LNCAP (cell line): Measurements from ENCODE around the gene CBX8.

Experiments used
- TF ChIP-seq, protein P1 (sequence below): fragments of 450-650 bp; IDR thresholded peaks from 2 replicates; pipeline ENCODE4 v1.5.1; 2017; ENCODE audit warnings: mild to moderate bottlenecking

Gene CBX8

DNA sequence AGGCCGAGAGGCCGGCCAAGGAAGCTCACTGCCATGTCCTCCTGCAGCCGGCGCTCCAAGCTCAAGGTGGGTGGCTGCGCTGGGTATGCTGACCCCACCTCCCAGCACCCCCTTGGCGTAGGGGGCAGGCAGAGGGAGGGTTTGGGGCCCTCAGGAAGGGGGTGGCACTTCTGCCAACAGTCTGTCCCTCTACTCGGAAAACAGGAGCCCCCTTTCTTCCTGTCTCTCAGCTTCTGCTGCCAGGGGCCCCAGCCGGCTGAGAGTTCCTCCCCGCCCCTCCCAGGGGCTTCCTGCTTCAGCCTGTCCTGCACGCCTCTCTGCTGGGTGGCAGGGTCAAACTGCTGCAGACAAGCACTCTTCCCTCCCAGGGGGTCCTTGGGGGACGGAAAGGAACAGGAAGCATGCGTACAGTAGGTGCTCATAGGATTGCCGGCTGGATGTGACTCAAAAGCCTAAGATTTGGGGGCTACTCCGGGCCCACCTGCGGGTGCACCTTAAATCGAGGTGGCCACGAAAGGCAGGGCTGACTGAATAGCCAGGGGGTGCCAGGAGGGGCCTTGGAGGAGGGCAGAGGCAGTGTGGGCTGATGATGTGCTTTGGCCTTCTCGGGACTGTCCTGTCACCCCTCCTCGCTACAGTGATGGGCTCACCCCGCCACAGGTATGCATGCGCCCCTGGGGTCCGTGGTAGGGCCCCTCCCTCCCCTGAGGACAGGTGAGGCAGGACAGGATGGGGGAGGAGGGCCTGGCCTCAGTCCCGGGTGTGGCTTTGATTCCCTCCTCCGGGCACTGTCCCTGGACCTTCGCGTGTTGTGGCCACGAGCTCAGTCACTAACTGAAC lies 14.9 kb downstream of the CBX8 start:
- TF ChIP-seq, protein P1, sequence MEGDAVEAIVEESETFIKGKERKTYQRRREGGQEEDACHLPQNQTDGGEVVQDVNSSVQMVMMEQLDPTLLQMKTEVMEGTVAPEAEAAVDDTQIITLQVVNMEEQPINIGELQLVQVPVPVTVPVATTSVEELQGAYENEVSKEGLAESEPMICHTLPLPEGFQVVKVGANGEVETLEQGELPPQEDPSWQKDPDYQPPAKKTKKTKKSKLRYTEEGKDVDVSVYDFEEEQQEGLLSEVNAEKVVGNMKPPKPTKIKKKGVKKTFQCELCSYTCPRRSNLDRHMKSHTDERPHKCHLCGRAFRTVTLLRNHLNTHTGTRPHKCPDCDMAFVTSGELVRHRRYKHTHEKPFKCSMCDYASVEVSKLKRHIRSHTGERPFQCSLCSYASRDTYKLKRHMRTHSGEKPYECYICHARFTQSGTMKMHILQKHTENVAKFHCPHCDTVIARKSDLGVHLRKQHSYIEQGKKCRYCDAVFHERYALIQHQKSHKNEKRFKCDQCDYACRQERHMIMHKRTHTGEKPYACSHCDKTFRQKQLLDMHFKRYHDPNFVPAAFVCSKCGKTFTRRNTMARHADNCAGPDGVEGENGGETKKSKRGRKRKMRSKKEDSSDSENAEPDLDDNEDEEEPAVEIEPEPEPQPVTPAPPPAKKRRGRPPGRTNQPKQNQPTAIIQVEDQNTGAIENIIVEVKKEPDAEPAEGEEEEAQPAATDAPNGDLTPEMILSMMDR = no peak

DNA sequence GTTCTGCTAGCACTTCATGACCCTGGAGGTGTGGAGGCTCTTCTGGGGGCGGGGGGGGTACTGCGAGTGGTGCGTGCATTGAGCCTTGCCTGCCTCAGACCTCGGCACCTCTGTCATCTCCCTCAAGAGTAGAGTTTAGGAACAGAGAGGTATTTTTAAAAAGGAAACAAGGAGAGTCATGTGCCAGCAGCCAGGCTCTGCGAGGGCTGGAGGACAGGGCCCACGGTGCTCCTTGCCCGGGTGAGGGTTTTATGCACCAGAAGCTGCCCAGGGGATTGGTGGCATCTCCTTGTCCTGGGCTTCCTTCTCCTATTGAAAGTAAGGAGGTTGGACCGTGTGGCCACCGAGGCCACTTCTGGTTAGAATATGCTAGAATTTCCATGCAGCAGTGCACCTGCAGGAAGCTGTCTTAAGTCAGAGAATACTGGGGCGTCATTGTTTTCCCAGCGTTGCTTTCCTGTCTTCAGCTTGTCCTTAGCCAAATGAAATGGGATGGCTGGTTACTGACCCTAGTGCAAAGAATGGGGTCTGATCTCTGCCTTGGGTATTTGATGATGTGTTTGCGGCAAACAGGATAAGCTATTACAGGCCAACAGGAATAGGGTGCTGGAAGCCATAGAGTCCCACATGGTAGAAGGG lies 15.7 kb downstream of the CBX8 start:
- TF ChIP-seq, protein P1 = no peak

DNA sequence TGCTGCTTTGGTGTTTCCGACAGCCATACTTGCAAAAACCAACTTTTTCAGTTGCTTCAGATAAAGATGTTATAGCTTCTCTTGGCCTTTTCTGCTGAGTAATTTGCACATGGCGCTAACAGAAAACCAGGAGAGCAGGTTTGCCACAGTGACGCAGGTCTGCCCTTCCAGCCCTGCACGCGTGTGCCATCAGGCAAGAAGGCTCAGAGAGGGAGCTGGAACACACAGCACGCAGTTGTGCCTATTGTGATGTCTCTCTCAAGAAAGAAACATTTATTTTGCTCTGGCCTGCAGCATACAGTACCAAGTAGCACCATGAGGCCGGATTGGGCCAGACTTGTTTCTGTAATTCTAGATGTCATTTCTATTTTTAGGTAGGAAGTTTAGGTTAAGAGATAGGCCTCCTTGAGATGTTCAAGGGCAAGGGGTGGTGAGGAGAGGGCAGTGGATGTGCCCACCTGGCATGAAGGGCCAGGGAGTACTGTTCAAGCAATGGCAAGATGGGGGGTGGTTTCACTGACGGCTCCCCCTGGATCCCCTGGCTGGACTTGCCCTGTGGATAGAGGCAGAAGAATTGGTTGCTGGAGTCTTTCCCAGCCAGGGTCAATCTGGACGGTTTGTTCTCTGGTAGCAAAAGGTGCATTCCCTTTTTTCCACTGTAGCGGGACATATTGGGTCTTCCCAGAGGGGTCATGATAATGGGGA lies 17.1 kb downstream of the CBX8 start:
- TF ChIP-seq, protein P1 = no peak

DNA sequence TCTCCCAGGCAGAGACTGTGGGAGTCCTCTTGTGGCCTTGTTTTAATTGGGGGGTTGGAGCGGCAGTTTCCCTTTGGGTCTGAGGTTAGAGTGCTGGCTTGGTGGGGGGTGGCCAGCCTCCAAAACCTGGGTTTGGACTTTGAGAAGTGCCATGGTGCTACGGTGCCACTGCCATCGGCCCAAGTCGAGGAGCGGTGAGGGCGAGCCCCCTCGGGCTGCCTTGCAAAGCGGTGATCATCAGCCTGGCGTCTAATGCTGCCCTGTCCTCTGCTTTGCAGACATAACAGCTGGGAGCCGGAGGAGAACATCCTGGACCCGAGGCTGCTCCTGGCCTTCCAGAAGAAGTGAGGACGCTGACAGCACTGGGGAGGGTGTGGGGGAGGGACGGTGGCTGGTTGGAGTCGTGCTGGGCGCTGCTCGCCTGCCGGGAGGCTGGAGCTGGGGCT lies 17.8 kb downstream of the CBX8 start:
- TF ChIP-seq, protein P1 = no peak

DNA sequence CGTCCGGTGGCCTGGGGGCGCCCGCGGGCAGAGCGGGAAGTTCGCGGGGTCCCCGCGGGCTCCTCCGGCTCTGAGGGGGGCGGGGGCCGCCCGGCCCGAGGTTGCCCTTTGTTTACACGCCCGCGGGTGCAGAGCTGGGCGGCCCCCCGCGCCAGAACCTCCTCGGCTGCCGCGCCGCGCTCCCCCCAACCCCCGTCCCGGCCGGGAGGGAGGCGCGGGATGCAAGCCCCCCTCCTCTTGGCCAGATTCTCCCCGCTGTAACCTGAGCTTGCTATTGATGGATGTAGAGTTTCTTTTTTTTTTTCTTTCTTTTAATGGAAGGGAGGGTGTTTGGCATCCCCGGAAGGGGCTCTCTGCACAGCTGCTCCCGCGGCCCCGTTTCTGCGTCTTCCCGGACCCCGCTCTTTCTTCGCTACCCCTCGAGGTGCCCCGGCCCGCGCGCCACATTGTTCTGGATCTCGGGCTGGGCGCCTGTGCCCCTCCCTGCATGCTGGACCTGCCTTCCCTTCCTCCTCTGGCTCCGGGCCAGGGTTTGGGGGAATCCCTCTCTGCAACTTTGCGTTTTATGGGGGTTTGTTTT lies 18.3 kb downstream of the CBX8 start:
- TF ChIP-seq, protein P1 = no peak

DNA sequence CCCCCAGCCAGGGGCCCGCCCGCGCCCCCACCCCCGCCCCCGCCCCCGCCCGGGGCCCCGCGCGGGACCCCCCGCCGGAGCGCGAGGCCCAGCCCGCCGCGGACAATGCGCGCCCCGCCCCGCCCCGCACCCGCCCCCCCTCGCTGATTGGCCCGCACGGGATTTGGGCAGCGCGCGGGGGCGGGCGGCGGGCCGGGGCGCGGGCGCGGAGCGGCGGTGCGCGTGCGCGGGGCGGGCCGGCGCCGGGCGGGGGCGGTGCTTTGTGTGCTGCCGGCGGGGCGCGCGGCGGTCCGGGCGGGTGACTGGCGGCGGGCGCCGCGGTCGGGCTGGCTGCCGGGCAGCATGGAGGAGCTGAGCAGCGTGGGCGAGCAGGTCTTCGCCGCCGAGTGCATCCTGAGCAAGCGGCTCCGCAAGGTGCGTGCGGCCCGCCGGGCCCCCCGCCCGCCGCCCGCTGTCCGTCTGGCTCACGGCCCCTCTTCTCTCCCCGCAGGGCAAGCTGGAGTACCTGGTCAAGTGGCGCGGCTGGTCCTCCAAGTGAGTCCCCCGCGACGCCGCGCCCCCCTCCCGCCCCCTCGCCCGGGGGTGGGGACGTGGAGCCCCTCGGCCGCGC lies 18.9 kb downstream of the CBX8 start, which contains the start of gene CBX2:
TSS of gene CBX2 (plus strand) at position 255 of the 610 bp plus-strand sequence. CDS start at position 343, 88 bp downstream.
- TF ChIP-seq, protein P1 = no peak
